Measurements from ENCODE around the gene PDE7B.

The PDE7B gene

DNA sequence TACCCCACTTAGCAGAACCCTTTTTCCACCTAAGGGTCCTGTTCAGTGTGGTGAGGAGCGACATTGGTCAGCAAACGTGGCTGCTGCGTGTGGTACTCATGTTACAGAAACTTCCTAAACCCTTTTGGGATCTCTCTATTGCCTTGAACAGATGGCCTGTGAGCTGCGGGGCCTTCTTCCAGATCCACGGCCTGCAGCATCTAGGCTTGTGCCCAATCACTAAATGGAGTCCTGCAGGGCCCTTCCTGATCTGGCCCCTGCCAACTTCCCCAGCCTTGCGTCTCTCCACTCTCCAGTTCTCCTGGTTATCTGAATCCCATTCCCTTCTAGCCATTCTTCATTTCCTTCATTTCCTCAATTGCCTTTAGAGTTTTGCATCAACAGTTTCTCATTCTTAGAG, 85.6 kb downstream of the PDE7B start:
- Histone ChIP-seq H3K27ac (peak overlapping the region in 1 of 2 donors; percentile 24), H3K4me3 (no peak overlapping the region)
- TF ChIP-seq, protein P1, sequence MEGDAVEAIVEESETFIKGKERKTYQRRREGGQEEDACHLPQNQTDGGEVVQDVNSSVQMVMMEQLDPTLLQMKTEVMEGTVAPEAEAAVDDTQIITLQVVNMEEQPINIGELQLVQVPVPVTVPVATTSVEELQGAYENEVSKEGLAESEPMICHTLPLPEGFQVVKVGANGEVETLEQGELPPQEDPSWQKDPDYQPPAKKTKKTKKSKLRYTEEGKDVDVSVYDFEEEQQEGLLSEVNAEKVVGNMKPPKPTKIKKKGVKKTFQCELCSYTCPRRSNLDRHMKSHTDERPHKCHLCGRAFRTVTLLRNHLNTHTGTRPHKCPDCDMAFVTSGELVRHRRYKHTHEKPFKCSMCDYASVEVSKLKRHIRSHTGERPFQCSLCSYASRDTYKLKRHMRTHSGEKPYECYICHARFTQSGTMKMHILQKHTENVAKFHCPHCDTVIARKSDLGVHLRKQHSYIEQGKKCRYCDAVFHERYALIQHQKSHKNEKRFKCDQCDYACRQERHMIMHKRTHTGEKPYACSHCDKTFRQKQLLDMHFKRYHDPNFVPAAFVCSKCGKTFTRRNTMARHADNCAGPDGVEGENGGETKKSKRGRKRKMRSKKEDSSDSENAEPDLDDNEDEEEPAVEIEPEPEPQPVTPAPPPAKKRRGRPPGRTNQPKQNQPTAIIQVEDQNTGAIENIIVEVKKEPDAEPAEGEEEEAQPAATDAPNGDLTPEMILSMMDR (IDR thresholded peaks at IDR 0.05): no peak
- no peak for DNase-seq (ENCODE audit: low spot score)

DNA sequence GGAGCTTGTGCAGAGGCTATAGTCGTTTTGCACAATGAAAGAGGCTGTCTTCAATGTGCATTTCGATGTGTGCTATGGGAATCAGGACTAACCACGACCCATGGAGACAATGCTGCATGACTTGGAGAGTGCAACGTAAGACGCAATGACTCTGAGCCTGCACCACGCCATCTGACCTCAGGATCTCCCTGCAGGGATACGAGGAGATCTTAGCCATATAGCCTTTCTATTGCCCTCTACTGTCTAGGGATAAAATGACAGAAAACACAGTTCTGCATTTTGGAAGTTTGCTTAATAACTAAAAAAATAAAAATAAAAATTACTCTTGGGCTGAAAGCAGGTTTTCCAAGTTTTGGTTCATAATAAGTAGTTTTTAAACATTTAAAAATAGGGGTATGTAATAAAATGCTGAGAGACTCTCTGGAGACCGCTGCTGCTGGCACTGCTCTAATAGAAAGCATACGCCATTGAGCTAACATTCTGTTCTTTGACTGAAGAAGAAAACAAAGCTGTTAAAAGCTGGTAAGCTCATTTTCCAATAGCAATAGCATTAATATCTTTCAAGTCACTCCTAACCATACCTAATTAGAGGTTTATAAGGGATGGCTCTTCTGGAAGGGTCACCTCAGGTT, 87.2 kb downstream of the PDE7B start:
- DNase-seq (ENCODE audit: low spot score): no peak
- Histone ChIP-seq H3K4me3 (peak overlapping the region; percentile 49), H3K27ac (peak overlapping the region; percentile 75 to 78)
- TF ChIP-seq, protein P1 (IDR thresholded peaks at IDR 0.05): peak; percentile 36

DNA sequence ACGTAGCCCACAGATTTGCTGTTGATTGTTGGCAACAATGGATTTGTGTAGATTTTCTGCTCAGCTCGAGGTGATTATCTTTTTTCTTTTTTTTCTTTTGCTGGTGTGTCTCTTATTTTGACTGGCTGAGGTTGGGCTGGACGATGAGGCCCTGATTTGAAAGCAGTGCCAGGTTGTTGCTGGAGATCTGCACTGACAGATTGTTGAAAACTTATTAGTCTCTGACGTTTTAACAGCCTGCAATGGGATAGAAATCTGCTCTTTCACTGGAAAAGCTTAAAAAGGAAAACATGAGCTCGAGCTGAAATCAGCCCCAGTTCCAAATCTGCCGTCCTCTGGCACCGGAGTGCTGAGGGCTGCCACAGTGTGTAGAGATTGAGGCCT, 87.7 kb downstream of the PDE7B start:
- peak overlapping the region; percentile 75 to 78 for H3K27ac ChIP-seq
- TF ChIP-seq, protein P1 (IDR thresholded peaks at IDR 0.05): no peak
- H3K4me3 ChIP-seq: peak overlapping the region; percentile 49
- no peak for DNase-seq (ENCODE audit: low spot score)

DNA sequence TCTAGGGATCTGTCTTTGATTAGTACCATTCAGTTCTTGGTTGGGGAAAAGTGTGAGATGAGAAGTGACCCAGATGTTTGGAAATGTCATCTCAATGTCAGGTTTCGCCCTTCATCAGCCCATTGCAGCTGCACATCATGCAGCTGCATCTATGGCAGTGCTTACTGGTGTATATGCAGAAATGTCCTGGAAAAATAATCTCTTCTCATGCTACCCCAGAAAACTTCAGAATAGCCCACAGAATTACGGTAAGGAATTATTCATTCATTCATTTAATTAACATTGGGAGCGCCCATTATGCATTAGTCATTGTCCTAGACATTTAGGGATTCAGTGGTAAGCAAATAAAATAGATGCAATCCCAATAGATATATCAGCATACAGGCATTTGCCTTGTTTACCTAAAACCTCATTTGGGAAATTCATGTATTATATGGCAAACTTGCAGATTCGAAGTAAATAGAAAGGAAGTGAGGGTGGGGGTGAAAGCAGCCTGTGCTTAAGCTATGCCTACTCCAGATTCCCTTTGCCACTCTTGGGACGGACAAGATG, 89.2 kb downstream of the PDE7B start:
- no peak overlapping the region for H3K27ac ChIP-seq
- no peak for DNase-seq (ENCODE audit: low spot score)
- no peak overlapping the region for H3K4me3 ChIP-seq
- TF ChIP-seq, protein P1 (IDR thresholded peaks at IDR 0.05): no peak

DNA sequence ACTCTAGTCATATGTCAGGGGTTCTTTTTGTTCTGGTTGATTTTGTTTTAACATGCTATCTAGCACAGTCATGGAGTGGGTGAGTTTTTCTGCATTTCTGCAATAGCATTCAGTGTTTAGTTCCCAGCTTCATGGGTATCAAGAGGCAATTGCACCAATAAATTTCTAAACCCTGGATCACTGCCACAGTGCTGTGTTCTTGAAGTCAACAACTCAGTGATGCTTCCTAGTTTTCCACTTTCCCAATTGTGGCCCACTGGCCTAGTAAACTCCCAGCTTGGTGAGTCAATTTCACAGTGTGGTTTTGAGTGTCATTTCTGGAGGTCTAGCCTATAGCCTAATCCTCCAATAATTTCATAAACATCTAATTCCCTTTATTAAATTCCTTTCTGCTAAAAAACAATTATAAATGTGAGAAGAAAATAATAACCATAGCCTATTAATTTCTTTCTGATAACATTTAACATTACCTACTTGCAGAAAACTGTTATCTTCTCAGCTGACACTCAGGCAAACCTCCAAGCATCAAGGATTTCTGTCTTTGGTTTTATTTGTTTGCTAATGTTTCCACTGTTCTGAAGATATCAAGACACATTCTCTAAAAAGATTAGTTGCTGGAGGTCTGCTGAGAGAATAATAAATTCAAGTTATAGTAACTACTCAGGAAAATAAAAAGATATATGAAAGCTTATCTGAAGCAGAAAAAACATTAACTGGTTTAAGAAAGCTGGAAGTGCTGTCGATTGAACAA, 89.9 kb downstream of the PDE7B start:
- no peak overlapping the region for H3K27ac ChIP-seq
- DNase-seq (ENCODE audit: low spot score): no peak
- H3K4me3 ChIP-seq: no peak overlapping the region
- TF ChIP-seq, protein P1 (IDR thresholded peaks at IDR 0.05): no peak

DNA sequence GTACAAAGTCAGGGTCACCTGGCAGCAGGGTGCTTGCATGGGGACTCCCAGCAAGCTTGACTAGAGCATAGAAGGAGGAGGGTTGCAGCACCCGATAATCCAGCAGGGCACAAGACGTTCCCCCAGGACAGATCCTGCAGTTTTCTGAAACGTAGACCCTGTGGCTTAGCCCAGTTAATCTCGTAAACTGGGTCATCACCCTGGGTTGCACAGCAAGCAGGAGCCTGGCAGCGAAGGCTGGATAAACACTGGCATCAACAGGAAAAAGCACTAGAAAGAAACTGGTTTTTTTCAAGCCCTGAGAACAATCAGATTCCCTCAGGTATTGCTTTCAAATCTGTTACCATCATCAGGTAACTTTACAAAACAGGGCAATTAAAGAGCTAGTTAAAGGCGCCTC, 92.6 kb downstream of the PDE7B start:
- TF ChIP-seq, protein P1 (IDR thresholded peaks at IDR 0.05): no peak

More for the DNA sequence above, 92.6 kb downstream of the PDE7B start:
- no peak for DNase-seq (ENCODE audit: low spot score)
- H3K27ac ChIP-seq: no peak overlapping the region
- H3K4me3 ChIP-seq: no peak overlapping the region
